ENCODE data around the gene DPEP3.
A peak's percentile ranks its signal among the peaks of the same experiment; 100 is the strongest.

Gene DPEP3

DNA sequence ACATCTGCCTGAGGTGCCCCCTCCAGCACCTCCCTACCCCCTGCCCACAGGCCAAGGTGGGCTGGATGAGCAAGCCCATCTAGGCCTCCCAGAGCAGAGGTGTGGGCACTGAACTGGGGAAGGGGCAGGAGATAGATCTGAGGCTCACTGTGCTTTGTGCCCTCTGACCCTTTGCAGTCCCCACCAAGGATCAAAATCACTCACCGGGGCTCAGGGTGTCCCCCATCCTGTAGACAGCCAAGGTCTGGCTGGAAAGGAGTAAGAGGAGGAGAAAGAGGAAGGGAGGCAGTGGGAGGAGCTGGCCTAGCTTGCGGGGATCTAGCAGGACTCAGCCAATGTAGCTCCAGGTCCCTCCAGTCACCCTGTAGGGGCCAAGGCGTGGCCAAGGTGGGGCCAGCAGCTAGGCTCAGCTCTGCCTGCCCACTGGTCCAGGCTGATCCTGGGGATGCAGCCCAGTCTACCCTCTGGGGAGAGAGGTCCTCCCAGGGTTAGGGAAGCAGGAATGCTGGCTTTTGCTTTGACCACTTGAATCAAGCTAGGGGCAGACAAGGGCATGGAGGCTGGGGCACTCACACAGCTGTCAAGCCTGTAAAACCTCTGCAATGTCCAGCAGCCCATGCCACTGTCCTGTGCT lies 13.6 kb downstream of the DPEP3 start:
- no peak for DNase-seq

DNA sequence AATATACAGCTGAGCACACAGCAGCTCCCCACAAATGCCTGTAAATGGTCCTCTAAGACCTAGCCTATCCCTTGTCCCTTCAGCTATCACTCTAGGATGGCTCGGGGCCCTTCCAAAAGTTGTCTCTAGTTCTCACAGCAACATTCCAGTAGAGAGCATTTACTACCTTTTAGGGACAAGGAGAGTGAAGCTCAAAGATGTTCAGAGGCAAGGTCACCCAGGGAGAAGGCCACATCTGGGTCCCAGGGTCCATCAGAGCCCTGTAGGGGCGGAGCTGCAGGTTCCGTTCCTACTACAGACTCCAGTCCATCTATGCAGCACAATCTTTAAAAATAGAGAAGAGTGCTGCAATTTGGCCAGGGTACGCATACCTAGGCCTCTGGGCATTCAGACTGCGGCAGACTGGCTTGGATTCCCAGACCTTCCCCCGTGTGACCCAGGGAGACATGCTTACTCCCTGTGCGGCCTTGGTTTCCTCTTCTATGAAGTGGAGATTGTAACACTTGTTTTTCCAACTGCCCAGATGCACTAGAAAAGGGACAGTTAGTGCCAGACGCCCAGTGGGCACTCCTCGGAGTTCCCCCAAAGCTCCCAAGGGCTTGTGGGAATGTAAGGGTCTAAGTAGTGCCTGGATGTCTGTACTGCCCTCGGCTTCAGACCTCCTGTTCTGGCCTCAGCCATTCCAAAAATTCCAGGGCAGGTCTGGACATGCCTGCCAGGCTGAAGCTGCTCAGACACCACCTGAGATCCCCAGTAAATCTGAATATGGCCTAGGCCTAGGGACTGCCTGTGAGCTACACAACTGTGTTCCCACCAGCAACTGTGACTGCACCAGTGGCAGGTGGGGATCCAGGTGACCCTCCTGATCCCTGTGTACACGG lies 14.4 kb downstream of the DPEP3 start:
- DNase-seq, result no peak

DNA sequence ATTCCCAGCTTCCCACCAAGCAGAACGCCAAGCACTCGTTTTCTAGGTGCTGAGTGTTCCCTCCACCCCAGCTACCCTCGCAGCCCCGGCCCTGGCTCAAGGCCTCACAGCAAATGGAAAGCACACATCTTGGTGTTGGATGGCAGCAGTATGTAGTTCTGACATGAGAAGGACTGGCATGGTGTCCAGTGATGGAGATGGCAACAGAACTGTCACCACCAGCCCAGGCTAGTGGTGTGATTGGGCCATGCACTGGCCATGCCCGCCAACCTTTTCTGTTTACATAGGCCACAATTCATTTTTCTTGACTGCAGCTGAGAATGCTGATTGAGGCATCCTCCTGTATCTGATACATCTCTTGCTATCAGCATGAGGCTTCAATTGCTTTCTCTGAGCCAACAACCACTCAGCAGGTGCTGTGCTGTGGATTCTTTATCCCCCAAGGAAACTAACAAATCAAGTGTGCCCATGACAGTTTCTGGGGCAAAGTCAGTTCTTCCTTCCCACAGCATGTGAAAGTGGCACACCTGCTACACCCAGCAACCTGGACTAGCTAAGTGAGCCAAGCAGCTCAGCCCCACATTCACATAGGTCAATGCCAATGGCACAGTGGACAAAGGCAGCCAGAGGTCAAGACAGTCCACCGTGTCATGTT lies 15.7 kb downstream of the DPEP3 start:
- no peak for DNase-seq

DNA sequence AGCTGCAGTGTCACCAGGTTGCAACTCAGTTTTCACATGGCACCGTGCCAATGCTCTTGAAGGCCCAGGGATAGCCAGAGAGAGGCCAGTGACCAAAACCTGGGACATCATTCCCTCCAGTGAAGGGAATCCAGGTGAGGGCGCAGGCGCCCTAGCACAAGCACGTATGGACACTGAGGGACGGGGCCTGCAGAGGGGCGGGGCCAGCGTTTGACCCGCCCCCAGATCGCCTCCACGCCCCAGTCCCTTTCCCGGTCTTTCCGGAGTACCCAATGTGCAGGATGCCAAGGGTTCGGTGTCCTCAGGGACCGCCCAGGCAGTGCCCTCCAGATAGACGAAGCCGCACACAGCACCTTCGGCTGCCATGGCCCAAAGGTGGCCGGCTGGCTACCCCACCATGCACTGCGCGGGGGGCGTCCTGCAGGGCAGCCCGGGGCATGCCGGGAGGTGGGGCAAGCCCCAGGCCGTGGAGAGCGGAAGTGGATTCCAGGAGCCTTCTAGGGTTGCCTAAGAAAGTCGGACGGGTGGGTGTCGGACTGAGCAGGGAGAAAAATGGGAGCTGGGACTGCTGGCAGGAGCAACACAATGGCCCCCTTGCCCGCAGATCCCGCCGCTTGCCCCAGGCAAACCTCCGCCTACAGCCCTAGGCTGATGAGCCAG lies 16.5 kb downstream of the DPEP3 start:
- DNase-seq, result peak in 3 of 14 donors; percentile 46 to 53 (median 49)

DNA sequence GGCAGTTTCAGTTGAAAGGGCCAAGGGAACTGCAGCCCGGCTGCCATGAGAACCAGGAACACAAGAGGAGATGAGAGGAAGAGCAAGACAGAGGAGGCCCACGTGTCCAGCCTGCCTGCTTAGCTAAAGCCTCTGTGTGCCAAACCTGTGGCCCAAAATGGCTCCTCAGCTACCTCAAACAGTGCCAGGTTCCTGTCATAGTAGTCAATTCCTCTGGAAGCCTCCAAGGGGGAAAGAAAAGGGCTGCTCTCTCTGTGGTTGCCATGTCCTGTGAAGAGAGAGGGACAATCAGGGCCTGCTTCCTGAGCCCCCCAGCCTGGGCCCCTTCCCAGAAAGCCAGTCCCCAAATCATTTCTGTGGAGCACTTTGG lies 17.0 kb downstream of the DPEP3 start:
- peak in 8 of 14 donors; percentile 8 to 63 (median 42) for DNase-seq

DNA sequence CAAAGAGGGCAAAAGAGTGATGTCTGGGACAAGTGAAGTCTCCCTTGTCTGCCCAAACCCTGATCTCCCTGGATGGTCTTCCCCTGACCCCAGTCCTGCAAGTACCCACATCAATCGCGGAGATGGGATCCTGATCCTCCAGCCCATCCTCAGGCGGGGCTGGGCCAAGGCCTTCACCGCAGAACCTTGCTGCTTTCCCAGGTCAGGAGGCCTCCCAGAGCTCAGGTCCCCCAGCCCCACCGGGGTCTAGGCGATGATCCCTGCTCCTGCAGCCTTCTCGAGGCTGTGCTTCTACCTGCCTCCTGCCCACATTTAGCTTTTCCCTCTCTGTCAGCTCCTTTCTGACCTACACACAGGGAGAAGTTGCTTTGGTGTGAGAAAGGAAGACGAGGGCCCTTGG lies 18.2 kb downstream of the DPEP3 start:
- no peak for DNase-seq

DNA sequence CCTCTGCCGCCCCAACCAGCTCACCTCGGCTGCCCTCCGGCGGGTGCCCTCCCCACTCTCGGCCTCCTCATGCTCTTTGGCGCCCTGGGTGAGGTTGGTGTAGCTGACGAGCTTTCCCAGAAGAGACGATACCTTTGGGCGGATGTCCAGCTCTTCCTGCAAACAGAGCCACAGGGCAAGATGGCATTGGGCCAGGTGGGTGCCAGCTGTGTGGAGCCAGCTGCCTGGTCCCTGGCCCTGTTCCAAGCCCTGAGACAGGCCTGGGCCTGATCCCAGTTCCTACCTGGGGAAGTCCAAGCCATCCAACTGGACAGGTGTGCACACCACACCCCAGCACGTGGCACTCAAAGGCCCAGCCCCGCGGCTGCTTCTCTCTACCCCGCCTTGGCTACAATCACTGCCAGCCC lies 18.7 kb downstream of the DPEP3 start:
- no peak for DNase-seq

DNA sequence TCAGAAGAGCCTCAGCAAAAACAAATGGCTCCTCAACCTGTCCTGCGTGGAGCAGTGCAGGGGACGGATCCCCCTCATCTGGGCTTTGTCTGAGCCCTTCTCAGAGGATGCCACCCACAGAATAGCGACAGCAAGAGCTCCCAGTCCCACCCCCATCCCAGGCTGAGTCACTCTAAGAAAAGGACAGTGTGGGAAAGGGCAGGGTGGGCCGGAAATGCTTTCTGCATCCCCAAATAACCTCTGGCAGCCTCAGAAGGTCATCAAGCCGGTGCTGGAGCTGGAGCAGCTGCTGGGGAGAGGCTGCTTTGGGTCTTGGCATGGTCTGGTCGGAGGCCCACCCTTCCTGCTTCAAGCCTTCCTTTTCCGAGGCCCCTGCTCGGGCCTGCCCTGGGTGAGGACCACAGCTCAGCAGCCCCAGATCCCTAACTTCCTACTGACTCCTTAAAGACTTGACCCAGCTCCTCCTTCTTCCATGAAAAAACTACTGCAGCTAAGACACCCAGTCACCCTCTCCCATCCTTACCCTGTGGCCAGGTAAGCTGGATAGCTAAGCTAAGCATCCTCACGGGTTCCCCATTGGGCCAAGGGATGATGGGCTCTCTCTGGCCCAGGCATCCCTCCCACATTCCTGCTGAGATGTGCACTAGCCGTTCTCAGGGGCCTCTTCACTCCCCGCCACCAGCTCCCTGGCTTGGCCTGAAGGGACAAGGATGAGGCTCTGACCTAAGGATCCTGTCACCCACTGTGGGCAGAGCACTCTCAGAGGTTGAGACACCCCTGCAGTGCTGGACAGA lies 20.6 kb downstream of the DPEP3 start:
- DNase-seq, result no peak

DNA sequence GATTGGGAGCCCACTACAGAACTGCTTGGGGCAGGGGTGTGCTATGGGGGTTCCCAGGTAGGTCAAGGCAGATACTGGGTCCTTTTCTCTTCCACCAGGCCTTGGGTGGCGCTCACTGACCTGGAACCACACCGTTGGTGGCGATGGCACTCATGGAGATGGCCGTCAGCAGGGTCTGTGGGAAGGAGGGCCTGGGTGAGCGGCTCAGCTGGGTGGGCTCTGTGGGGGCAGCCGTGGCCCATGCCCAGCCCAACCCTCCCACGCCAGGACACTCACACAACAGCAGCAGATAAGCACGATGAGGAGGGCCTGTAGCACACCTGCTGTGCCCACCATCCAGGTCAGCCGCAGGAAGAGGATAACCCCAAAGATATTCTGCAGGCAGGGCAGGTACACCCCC lies 22.7 kb downstream of the DPEP3 start:
- DNase-seq, result no peak

DNA sequence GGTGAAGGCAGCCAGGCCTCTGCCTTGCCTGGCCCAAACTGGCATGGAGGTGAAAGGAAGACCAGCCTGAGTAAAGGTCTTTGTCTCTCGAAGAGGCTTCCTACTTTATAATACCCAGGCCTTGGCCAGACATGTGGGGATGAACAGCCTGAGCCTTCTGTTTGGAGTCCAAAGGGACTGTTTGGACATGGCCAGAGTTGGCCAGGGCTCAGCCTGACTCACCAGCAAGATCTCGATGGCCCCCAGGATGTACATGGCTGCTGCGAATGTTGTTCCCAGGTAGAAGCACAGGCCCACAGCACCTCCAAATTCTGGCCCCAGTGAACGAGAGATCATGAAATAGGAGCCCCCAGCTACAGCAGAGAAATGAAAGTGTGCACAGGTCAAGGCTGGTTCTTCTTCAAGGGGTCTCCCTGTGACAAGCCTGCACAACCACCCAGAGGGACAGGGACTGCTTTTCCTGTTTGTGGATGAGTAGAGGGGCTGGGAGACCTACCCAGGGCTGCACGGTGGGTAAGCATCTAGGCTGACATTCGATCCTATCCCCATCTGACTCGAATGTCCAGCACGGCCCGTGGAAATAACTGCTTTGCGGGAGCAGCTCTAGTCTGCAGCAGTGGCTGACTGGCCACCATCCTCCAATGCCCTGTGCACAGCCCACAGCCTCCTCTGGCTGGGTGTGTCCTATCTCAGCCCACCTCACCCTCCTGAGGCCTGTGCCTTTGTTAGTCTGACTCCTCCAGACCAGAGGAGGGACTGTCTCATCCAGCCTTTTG lies 25.7 kb downstream of the DPEP3 start:
- DNase-seq, result no peak

DNA sequence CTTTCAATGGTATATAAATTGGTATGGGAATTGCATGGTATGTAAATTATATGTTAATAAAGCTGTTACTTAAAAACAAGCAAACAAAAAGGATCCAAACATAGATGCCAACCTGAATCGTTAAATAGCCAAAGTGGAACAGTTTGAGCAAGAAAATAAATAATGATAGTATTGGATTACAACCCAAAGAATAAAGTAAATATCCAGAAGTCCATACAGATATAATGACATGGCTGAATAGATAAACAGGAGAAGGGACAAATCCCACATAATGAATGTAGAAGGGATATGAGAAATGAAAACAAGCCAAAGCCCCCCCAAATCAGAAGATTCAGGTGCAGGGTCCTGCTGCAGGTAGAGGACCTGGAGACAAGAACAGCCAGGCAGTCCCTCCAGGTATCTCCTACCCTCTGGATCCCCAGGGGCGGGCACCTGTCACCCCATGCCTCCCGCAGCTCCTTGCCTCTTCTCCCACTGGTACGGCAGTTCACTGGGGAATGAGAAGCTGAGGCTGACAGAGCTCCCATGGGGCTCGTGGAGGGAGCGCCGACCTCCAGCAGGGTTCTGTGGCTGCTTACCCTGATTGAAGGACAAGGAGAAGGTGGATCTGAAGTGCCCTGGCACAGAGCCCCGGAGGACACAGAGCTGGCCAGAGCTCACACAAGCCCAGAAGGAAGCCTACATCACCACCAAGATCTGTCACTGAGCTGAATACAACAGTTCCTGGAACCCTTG lies 26.5 kb downstream of the DPEP3 start:
- peak in 1 of 14 donors; percentile 52 for DNase-seq

DNA sequence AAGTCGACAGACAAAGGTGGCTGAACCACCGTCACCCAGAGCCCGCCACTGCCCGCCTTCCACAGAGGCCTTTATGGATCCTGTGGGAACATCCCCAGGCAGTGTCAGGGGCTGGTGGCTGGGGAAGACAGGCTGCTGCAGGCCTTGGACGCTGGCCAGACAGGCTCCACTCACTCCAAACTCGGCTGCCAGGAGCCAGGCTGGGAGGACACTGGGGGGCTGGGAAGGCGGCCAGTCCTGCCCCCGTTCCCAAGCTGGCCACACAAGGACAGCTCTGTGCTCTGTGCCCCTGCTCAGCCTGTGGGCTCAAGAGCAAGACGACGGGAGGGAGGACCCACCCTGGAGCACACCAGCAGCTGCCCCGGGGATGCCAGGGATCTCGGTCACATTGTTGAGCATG lies 28.8 kb downstream of the DPEP3 start:
- DNase-seq, result peak in 13 of 14 donors; percentile 49 to 89 (median 75)

DNA sequence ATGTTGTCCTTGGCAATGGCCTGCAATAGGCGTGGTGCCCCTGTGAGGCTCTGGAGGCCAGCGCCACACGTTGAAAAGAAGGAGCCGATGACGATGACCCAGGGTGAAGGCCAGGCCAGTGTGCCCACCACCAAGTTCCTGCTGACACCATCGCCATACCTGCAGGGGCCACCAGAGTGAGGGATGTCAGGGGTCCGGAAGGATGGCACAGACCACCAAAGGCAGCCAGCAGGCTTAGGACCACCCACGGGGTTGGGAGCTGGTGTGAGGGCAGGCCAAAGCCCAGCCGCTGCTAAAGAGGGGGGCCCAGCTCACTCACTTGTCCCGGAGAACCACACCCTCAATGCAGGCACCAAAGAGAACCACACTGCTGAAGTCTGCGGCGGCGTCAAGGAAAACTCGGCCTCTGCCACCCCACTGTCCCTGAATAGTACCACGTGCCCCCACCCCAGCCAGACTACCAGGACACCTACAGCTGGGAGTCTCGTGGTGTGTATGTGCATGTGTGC lies 29.9 kb downstream of the DPEP3 start:
- no peak for DNase-seq

DNA sequence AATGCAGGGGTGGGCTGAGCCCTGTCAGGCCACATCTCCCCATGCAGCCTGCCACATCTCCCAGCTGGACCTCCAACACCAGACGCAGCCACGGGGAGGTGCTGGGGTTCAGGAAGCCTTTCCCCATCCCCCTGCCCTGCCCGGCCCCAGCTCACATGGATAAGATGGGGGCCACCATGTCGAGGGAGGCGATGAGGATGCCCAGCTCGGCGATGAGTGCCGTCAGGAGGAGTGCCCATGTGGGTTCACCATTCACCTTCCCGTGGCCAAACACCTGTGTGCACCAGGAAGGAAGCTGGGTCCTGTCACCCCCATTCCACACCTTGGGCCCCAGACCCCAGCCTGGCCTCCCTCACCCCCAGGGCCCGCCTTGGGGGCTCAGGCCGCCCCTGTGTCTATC lies 30.7 kb downstream of the DPEP3 start:
- DNase-seq, result no peak

DNA sequence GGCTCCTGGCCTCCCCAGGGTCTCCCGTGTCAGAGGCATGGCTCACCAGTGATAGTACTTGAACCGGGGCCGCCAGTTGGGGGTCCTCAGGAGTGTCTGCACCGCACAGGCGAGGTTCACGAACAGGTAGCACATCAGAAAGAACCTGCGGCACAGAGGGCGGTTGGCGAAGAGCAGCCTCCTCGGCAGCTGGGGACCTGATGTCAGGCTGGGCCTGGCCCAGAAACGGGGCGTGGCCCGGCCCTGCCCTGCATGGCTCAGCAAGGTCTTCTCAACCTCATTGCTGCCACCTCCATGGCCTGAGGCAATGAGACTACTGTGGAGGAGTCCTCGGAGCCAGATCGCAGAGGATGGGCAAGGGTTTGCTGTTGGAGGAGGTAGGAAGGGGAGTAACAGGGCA lies 32.3 kb downstream of the DPEP3 start:
- DNase-seq, result no peak

DNA sequence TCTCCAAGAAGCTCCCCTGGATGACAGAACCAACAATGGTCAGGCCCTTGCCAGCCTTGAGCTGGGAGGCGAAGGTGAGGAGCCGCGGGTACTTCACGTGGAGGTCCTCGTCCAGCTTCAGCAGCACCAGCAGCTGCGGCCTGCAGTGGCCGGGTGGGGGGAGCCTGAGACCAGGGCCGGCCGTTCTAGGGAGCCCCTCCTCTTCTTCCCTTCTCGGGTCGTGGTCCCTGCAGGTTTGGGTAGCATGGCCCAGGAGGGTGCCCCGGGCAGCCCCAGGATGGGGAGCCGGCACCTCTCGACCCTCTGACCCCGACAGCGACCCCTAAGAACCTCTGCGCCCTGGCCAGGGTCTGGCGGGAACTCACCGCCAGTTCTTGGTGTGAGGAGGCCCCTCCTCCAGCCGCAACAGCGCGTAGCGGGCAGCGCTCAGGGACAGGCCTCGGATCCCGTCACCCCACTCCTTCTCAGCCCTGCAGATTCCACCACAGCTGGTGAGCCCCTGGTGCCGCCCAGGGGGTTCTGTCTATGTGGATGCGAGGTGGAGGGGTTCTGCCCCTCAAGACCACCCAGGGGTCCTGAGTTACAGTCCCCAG lies 33.2 kb downstream of the DPEP3 start:
- no peak for DNase-seq

DNA sequence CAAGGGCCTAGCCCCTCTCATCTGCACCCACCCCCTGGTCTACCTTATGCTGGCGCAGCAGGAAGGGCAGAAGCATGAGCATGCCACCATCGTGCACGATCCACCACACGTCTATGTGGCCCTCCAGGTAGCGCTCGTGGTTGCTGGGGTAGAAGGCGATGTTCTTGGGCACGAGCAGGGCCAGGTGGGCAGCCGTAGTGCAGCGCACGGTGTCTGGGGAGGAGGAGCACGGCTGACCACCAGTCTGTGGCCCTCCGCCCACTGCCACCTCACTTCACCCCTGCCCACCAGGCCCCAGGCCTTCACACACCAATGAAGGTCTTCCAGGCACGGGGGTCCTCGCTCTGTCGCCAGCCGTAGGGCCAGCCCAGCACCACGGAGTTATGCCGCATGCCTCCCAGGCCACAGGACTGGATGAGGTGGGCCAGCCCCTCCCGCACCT lies 34.1 kb downstream of the DPEP3 start:
- DNase-seq, result no peak

DNA sequence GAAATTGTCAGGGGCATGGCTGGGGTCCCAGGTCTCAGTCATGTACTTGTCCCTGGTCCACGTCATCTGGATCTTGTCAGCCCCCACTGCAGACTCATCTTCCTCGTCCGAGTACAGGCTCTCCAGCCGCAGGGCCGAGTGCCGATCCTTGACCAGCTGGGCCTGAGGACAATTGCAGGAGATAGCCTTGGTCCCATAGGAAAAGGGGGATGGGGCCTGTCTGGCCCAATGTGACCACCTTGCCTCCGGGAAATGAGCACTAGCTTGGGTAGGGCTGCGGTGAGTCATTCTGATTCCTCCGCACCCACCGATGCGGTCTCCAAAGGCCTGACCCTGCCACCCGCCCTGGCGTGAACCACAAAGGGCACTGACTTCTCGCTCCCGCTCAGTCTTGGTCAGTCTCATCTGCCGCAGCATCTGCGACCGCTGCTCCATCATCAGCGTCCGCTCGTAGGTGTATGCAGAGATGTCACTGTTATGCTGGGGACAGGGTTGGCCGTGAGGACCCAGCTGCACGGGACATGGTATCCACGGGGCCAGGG lies 34.8 kb downstream of the DPEP3 start:
- no peak for DNase-seq

DNA sequence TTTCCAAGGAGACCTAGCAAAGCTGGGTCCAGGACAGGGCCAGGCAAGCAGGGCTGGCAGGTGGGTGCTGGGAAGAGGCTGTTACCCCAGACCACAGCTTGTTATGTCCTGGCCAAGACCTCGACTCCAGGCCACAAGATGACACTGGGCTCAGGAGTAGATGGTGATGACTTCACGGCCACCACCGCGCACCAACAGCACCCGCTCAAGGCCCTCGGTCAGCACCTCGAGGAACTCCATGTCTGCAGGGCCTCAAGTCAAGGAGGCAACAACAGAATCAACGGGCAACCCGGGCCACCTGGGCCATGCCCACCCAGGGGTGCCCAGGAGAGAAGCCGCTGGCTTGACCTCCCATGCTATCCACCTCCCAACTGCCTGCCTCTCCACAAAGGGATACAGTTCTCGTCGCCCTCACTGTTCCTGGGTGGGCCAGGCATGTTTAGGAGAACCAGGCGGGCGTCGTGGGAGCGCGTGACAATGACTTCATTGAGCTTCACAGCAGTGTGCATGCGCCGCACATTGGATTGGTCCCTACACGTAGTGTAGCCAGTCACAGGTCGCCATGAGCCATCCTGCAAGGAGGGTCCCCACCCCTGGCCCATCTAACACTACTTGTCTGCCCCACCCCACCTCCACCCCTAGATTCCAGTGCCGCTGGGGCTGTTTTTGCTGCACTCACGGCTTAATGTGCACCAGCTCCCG lies 35.5 kb downstream of the DPEP3 start:
- peak in 1 of 14 donors; percentile 58 for DNase-seq
